HepG2 (cell line): Measurements from ENCODE around the gene APRT.

Experiments used
- CTCF ChIP-seq: sonication (generic); formaldehyde crosslinking; IDR thresholded peaks from 2 replicates; pipeline ENCODE4 v1.5.0; 2020; ENCODE audit warnings: mild to moderate bottlenecking, missing genetic modification reagents, moderate library complexity
- ESRRA ChIP-seq: sonication (generic); formaldehyde crosslinking; IDR thresholded peaks from 2 replicates; pipeline ENCODE4 v1.5.1; 2020; ENCODE audit warnings: mild to moderate bottlenecking, low read depth, missing genetic modification reagents
- MAZ ChIP-seq, 2 experiments: sonication (generic) in 1 of 2; formaldehyde crosslinking in 1 of 2; IDR thresholded peaks; 2 replicates each; pipeline versions ENCODE4 v1.5.0 to v1.6.1; 2012 to 2020; ENCODE audit warnings: low read depth in 2 of 2, mild to moderate bottlenecking in 2 of 2, borderline replicate concordance in 1 of 2, improper control_type of control experiment in 1 of 2, low read length in 1 of 2, missing genetic modification reagents in 1 of 2, moderate library complexity in 1 of 2
- SNAPC5 ChIP-seq: sonication (generic); formaldehyde crosslinking; IDR thresholded peaks from 2 replicates; pipeline ENCODE4 v1.8.1; 2023; ENCODE audit warnings: mild to moderate bottlenecking, missing genetic modification reagents, borderline replicate concordance
- ZNF570 ChIP-seq: sonication (generic); formaldehyde crosslinking; IDR thresholded peaks from 2 replicates; pipeline ENCODE4 v1.4.0; 2020; ENCODE audit warnings: mild to moderate bottlenecking, missing genetic modification reagents, borderline replicate concordance
- ZNF577 ChIP-seq: sonication (generic); formaldehyde crosslinking; IDR thresholded peaks from 2 replicates; pipeline ENCODE4 v1.4.0; 2020; ENCODE audit warnings: mild to moderate bottlenecking, low read depth, missing genetic modification reagents, borderline replicate concordance
- ZNF768 ChIP-seq: sonication (generic); formaldehyde crosslinking; IDR thresholded peaks from 2 replicates; pipeline ENCODE4 v1.4.0; 2020; ENCODE audit warnings: missing genetic modification reagents

GRCh38 chr16:88859381-88860091 is 47.8 kb upstream of the APRT start:
- TF ChIP-seq CTCF (CRISPR knock-in tag) (no peak), SNAPC5 (CRISPR knock-in tag) (no peak), ZNF577 (no peak), ZNF570 (CRISPR knock-in tag) (no peak), ESRRA (CRISPR knock-in tag) (no peak), ZNF768 (CRISPR knock-in tag) (no peak), MAZ (IDR thresholded peaks at IDR 0.05; ENCODE audit: borderline replicate concordance, low read depth, low read length) (no peak), MAZ (CRISPR knock-in tag; IDR thresholded peaks at IDR 0.05; ENCODE audit: low read depth) (no peak)
